Colonic mucosa (tissue), 4 donors: ENCODE measurements around the gene CLDN18. TPM values are rescaled to one million over a fixed set of nuclear protein-coding genes. Genes with fewer than 3 reads are reported as not detected.

Experiments
- DNase-seq: peaks from one replicate; pipeline ENCODE4 v3.0.0-alpha.2; 2020
- H3K27ac ChIP-seq: fragments of 200-600 bp; one replicate; pipeline ENCODE4 v1.8.0; 2021
- H3K27me3 ChIP-seq: fragments of 200-600 bp; one replicate; pipeline ENCODE4 v1.8.0; 2021
- H3K36me3 ChIP-seq: fragments of 200-600 bp; one replicate; pipeline ENCODE4 v1.8.0; 2021
- H3K4me1 ChIP-seq: fragments of 200-600 bp; one replicate; pipeline ENCODE4 v1.8.0; 2021; ENCODE audit warnings: mild to moderate bottlenecking
- H3K4me3 ChIP-seq: fragments of 200-600 bp; one replicate; pipeline ENCODE4 v1.8.0; 2021
- H3K9ac ChIP-seq, 2 donors: one replicate each; pipeline ENCODE4 v1.7.0; 2013; ENCODE audit warnings: control low read depth in 2 of 2, low read depth in 2 of 2, low read length in 2 of 2
- H3K9me3 ChIP-seq: fragments of 200-600 bp; one replicate; pipeline ENCODE4 v1.8.0; 2021
- CTCF ChIP-seq: fragments of 200-600 bp; IDR thresholded peaks from one replicate; pipeline ENCODE4 v1.8.0; 2022; ENCODE audit warnings: antibody characterized with exemption, mild to moderate bottlenecking
- intact Hi-C: fragments of 100-400 bp; cut with DNase I; formaldehyde crosslinking; loops from one replicate; pipeline ENCODE4 v1.14.1; 2022
- total RNA-seq, 2 donors: library from RNA; stranded (reverse); fragmentation: NEBNext Ultra II Directional in 1 of 2; extraction: Animal tissue kit (Norgen Biotek cat#: 25700) in 1 of 2; gene quantifications; one replicate each; pipeline ENCODE4 v1.2.1, GENCODE V29; 2021
- donor health status: healthy.
- donor health status: DM: no; HTN: no; CAD: no.
- donor health status: DM: no; HTN: no; CAD: no.

Gene CLDN18
- total RNA-seq, 2 donors from 2014 or later: 0.11 to 0.44 TPM

GRCh38 chr3:138062037-138062436 is 52.1 kb downstream of the CLDN18 start:
- H3K27me3 ChIP-seq: no peaks in the 10 kb centered on the region
- H3K9ac ChIP-seq: no peak overlapping the region
- no peaks in the 10 kb centered on the region for H3K9me3 ChIP-seq
- no peak for DNase-seq
- H3K36me3 ChIP-seq: no peaks in the 10 kb centered on the region
- intact Hi-C loops: no loop called here
- no peak overlapping the region for H3K27ac ChIP-seq
- no peak for TF ChIP-seq CTCF
- H3K4me3 ChIP-seq: no peak overlapping the region
- no peaks in the 10 kb centered on the region for H3K4me1 ChIP-seq

- DNase-seq: no peak
- no peaks in the 10 kb centered on the region for H3K27me3 ChIP-seq
- no peak overlapping the region for H3K9ac ChIP-seq
- no peak overlapping the region for H3K4me3 ChIP-seq
- no peak overlapping the region for H3K27ac ChIP-seq
- H3K4me1 ChIP-seq: no peaks in the 10 kb centered on the region
- intact Hi-C loops: no loop called here
- H3K36me3 ChIP-seq: no peaks in the 10 kb centered on the region
- TF ChIP-seq CTCF: no peak
- no peaks in the 10 kb centered on the region for H3K9me3 ChIP-seq
These were observed 52.7 kb downstream of the CLDN18 start for GRCh38 chr3:138062626-138063025.

- Histone ChIP-seq H3K9me3 (no peaks in the 10 kb centered on the region), H3K36me3 (no peaks in the 10 kb centered on the region), H3K4me1 (no peaks in the 10 kb centered on the region), H3K27me3 (no peaks in the 10 kb centered on the region), H3K9ac (no peak overlapping the region), H3K27ac (no peak overlapping the region), H3K4me3 (no peak overlapping the region)
- no peak for TF ChIP-seq CTCF
- DNase-seq: no peak
- intact Hi-C loops: no loop called here
These were observed 53.5 kb downstream of the CLDN18 start for GRCh38 chr3:138063416-138063815.

- Histone ChIP-seq H3K27me3 (no peaks in the 10 kb centered on the region), H3K9me3 (no peaks in the 10 kb centered on the region), H3K9ac (no peak overlapping the region), H3K4me3 (no peak overlapping the region), H3K4me1 (no peaks in the 10 kb centered on the region), H3K27ac (no peak overlapping the region), H3K36me3 (no peaks in the 10 kb centered on the region)
- no peak for DNase-seq
- no peak for TF ChIP-seq CTCF
- intact Hi-C loops: no loop called here
These were observed 56.0 kb downstream of the CLDN18 start for GRCh38 chr3:138065949-138066348.

GRCh38 chr3:138066383-138066782 is 56.4 kb downstream of the CLDN18 start:
- H3K9ac ChIP-seq: no peak overlapping the region
- no peak for DNase-seq
- H3K36me3 ChIP-seq: no peaks in the 10 kb centered on the region
- no peaks in the 10 kb centered on the region for H3K9me3 ChIP-seq
- intact Hi-C loops: no loop called here
- H3K4me3 ChIP-seq: no peak overlapping the region
- no peaks in the 10 kb centered on the region for H3K4me1 ChIP-seq
- H3K27ac ChIP-seq: no peak overlapping the region
- TF ChIP-seq CTCF: no peak
- H3K27me3 ChIP-seq: no peaks in the 10 kb centered on the region

- H3K4me3 ChIP-seq: no peak overlapping the region
- H3K36me3 ChIP-seq: no peaks in the 10 kb centered on the region
- intact Hi-C loops: no loop called here
- no peak overlapping the region for H3K9ac ChIP-seq
- no peaks in the 10 kb centered on the region for H3K9me3 ChIP-seq
- H3K27ac ChIP-seq: no peak overlapping the region
- no peak for TF ChIP-seq CTCF
- no peak for DNase-seq
- H3K4me1 ChIP-seq: no peaks in the 10 kb centered on the region
- no peaks in the 10 kb centered on the region for H3K27me3 ChIP-seq
These were observed 57.0 kb downstream of the CLDN18 start for GRCh38 chr3:138066972-138067371.
